HG03442 (cell line): ENCODE measurements around the gene TNFAIP2.

Source experiments
- ATAC-seq: cut with Tn5 transposase; IDR thresholded peaks from one replicate; pipeline ENCODE4 v1.9.1; 2021; ENCODE audit warnings: mild to moderate bottlenecking, moderate library complexity; ENCODE audit not compliant: unreplicated experiment

TNFAIP2 gene

GRCh38 chr14:103121846-103122584, 1.2 kb upstream of the TNFAIP2 start:
- no peak for ATAC-seq

- no peak for ATAC-seq
Measured at GRCh38 chr14:103122585-103122946, 695 bp upstream of the TNFAIP2 start.

GRCh38 chr14:103123634-103124500, 606 bp downstream of the TNFAIP2 start:
- no peak for ATAC-seq

GRCh38 chr14:103124501-103125001, 1.3 kb downstream of the TNFAIP2 start:
- ATAC-seq = no peak

GRCh38 chr14:103125098-103126070, 2.1 kb downstream of the TNFAIP2 start:
- ATAC-seq = no peak

GRCh38 chr14:103126088-103126872, 3.0 kb downstream of the TNFAIP2 start:
- no peak for ATAC-seq

GRCh38 chr14:103126873-103127304, 3.6 kb downstream of the TNFAIP2 start:
- no peak for ATAC-seq

- ATAC-seq = no peak
Measured at GRCh38 chr14:103127356-103127755, 4.1 kb downstream of the TNFAIP2 start.

GRCh38 chr14:103127861-103128598, 4.8 kb downstream of the TNFAIP2 start:
- no peak for ATAC-seq

GRCh38 chr14:103128631-103129300, 5.5 kb downstream of the TNFAIP2 start:
- no peak for ATAC-seq

GRCh38 chr14:103129301-103130016, 6.2 kb downstream of the TNFAIP2 start:
- no peak for ATAC-seq

GRCh38 chr14:103130017-103130764, 6.9 kb downstream of the TNFAIP2 start:
- ATAC-seq = no peak

GRCh38 chr14:103130965-103131364, 7.7 kb downstream of the TNFAIP2 start:
- no peak for ATAC-seq

GRCh38 chr14:103131580-103131979, 8.3 kb downstream of the TNFAIP2 start:
- no peak for ATAC-seq

GRCh38 chr14:103132381-103133209, 9.3 kb downstream of the TNFAIP2 start:
- ATAC-seq = no peak
